A549 (cell line): ENCODE measurements around the gene ENGASE.

Experiments used
- CEBPB ChIP-seq, 2 experiments: fragments of >200 bp in 1 of 2; sonication (Bioruptor Twin) in 1 of 2; formaldehyde crosslinking in 1 of 2; IDR thresholded peaks; 2 replicates each; pipeline ENCODE4 v1.6.1; 2012 to 2016
- EP300 ChIP-seq, 2 experiments: fragments of >200 bp; sonication (Bioruptor Twin); formaldehyde crosslinking; IDR thresholded peaks; 2 replicates in 1 of 2; 3 replicates in 1 of 2; pipeline ENCODE4 v1.6.1; 2016 to 2017
- ESRRA ChIP-seq: fragments of 150-350 bp; IDR thresholded peaks from 2 replicates; pipeline ENCODE4 v1.6.1; 2014; ENCODE audit warnings: mild to moderate bottlenecking, low read length, borderline replicate concordance
- HOXA7 ChIP-seq: fragments of 250-450 bp; sonication (Bioruptor Pico); IDR thresholded peaks from 2 replicates; pipeline ENCODE4 v1.5.0; 2020; ENCODE audit warnings: mild to moderate bottlenecking, moderate library complexity
- KDM1A ChIP-seq: fragments of 200-600 bp; sonication (generic); IDR thresholded peaks from 2 replicates; pipeline ENCODE4 v1.6.1; 2016; ENCODE audit warnings: low read depth, mild to moderate bottlenecking
- POLR2A ChIP-seq: IDR thresholded peaks from 2 replicates; pipeline ENCODE4 v1.6.1; 2012; ENCODE audit warnings: mild to moderate bottlenecking, low read length
- RCOR1 ChIP-seq: fragments of 150-350 bp; IDR thresholded peaks from 2 replicates; pipeline ENCODE4 v1.6.1; 2014; ENCODE audit warnings: antibody characterized with exemption, low read length, low read depth
- RFX5 ChIP-seq: fragments of 450-650 bp; IDR thresholded peaks from 2 replicates; pipeline ENCODE4 v1.7.1; 2014; ENCODE audit warnings: antibody characterized with exemption, mild to moderate bottlenecking, moderate library complexity
- SREBF2 ChIP-seq: fragments of 450-650 bp; IDR thresholded peaks from 2 replicates; pipeline ENCODE4 v1.6.1; 2014; ENCODE audit warnings: mild to moderate bottlenecking, moderate library complexity
- TF ChIP-seq, protein P1 (sequence below): fragments of >200 bp; sonication (Bioruptor Twin); formaldehyde crosslinking; IDR thresholded peaks from 3 replicates; pipeline ENCODE4 v1.5.1; 2016
- TF ChIP-seq, protein P2 (sequence below): fragments of 250-450 bp; sonication (Bioruptor Pico); IDR thresholded peaks from 2 replicates; pipeline ENCODE4 v1.5.0; 2021; ENCODE audit warnings: mild to moderate bottlenecking, moderate library complexity, borderline replicate concordance
- TF ChIP-seq, protein P3 (sequence below): IDR thresholded peaks from 2 replicates; pipeline ENCODE4 v1.6.1; 2012; ENCODE audit warnings: low read depth, borderline replicate concordance

DNA sequence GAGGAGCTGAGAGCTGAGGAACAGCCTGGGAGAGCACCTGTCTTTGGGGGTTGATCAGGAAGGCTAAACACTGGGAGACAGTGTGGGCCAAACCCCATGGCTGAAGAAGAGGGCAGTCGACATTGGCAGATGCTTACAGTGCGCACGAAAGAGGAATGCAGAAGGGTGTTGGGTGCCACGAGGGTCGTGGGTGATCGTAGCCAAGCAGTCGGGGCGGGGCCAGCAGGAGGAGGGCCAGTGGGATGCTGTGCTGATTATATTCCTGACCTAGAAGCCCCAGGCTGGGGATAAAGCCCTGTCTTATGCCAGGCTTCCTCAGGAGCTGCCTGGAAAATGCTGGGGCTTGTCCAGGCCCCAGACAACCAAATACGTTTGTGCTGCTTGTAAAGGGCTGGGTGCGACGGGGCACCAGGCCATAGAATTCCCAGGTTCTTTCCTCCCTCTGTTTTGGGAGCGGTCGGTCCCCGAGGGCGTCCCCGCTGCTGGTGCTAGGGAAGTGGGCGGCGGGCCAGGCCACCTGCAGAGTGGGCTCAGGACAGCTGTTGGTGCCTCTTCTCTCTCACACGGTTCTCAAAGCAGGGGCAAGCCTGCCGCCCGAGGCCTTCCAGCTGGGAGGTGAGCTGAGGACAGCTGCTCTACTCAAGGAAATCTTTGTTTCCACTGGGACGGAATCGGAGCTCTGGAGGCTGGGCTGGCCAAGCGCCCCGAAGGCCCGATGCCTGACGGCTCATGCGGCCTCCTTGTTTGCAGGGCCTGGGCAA, 40.7 kb upstream of the ENGASE start:
- TF ChIP-seq, protein P1, sequence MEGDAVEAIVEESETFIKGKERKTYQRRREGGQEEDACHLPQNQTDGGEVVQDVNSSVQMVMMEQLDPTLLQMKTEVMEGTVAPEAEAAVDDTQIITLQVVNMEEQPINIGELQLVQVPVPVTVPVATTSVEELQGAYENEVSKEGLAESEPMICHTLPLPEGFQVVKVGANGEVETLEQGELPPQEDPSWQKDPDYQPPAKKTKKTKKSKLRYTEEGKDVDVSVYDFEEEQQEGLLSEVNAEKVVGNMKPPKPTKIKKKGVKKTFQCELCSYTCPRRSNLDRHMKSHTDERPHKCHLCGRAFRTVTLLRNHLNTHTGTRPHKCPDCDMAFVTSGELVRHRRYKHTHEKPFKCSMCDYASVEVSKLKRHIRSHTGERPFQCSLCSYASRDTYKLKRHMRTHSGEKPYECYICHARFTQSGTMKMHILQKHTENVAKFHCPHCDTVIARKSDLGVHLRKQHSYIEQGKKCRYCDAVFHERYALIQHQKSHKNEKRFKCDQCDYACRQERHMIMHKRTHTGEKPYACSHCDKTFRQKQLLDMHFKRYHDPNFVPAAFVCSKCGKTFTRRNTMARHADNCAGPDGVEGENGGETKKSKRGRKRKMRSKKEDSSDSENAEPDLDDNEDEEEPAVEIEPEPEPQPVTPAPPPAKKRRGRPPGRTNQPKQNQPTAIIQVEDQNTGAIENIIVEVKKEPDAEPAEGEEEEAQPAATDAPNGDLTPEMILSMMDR: no peak
- no peak for TF ChIP-seq POLR2A
- no peak for TF ChIP-seq RFX5
- TF ChIP-seq SREBF2: no peak
- TF ChIP-seq CEBPB (IDR thresholded peaks at IDR 0.05): no peak
- TF ChIP-seq ESRRA: no peak
- TF ChIP-seq, protein P2, sequence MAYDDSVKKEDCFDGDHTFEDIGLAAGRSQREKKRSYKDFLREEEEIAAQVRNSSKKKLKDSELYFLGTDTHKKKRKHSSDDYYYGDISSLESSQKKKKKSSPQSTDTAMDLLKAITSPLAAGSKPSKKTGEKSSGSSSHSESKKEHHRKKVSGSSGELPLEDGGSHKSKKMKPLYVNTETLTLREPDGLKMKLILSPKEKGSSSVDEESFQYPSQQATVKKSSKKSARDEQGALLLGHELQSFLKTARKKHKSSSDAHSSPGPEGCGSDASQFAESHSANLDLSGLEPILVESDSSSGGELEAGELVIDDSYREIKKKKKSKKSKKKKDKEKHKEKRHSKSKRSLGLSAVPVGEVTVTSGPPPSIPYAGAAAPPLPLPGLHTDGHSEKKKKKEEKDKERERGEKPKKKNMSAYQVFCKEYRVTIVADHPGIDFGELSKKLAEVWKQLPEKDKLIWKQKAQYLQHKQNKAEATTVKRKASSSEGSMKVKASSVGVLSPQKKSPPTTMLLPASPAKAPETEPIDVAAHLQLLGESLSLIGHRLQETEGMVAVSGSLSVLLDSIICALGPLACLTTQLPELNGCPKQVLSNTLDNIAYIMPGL (CRISPR knock-in tag): no peak
- TF ChIP-seq EP300 (IDR thresholded peaks at IDR 0.05): no peak
- TF ChIP-seq KDM1A: no peak
- TF ChIP-seq, protein P3, sequence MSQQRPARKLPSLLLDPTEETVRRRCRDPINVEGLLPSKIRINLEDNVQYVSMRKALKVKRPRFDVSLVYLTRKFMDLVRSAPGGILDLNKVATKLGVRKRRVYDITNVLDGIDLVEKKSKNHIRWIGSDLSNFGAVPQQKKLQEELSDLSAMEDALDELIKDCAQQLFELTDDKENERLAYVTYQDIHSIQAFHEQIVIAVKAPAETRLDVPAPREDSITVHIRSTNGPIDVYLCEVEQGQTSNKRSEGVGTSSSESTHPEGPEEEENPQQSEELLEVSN: no peak
- no peak for TF ChIP-seq HOXA7 (CRISPR knock-in tag)
- no peak for TF ChIP-seq RCOR1
